HFFc6 (cell line): ENCODE measurements around the gene LGALS9. TPM values are rescaled to one million over a fixed set of nuclear protein-coding genes. Genes with fewer than 3 reads are reported as not detected.

Experiments
- DNase-seq: peaks from one replicate; pipeline ENCODE4 v3.0.0-alpha.2; 2018
- H3K27ac Mint-ChIP-seq: 2 replicates; pipeline ENCODE4 v1.8.0; 2020; ENCODE audit warnings: mild to moderate bottlenecking, mixed read lengths
- H3K27me3 Mint-ChIP-seq: 2 replicates; pipeline ENCODE4 v1.8.0; 2021; ENCODE audit warnings: mild to moderate bottlenecking, moderate library complexity, mixed read lengths; ENCODE audit not compliant: insufficient read depth
- H3K36me3 Mint-ChIP-seq: 2 replicates; pipeline ENCODE4 v1.8.0; 2021; ENCODE audit warnings: low read depth, mixed read lengths
- H3K4me1 Mint-ChIP-seq: 2 replicates; pipeline ENCODE4 v1.8.0; 2020; ENCODE audit warnings: low read depth, mixed read lengths
- H3K4me3 Mint-ChIP-seq: 2 replicates; pipeline ENCODE4 v1.8.0; 2020; ENCODE audit warnings: mild to moderate bottlenecking, moderate library complexity, mixed read lengths
- H3K9me3 Mint-ChIP-seq: 2 replicates; pipeline ENCODE4 v1.8.0; 2020; ENCODE audit warnings: mild to moderate bottlenecking, mixed read lengths
- CTCF ChIP-seq: fragments of 200-600 bp; sonication (generic); IDR thresholded peaks from 2 replicates; pipeline ENCODE4 v1.5.0; 2021; ENCODE audit warnings: antibody characterized with exemption, mild to moderate bottlenecking
- total RNA-seq, 6 experiments: library from RNA; stranded (reverse); fragmentation: NEBNext Ultra II Directional; extraction: Animal tissue kit (Norgen Biotek cat#: 25700); gene quantifications; 2 replicates in 1 of 6; 3 replicates in 5 of 6; pipeline ENCODE4 v1.2.3, GENCODE V29; 2021

Gene LGALS9
- total RNA-seq, 6 experiments from 2014 or later = 0.17 TPM; not detected in 4

GRCh38 chr17:27595208-27595607 is 35.8 kb upstream of the LGALS9 start:
- Mint-ChIP-seq H3K27me3 (peaks cover 3% of the 10 kb centered on the region), H3K4me1 (no peaks in the 10 kb centered on the region), H3K27ac (no peak overlapping the region), H3K4me3 (no peak overlapping the region), H3K36me3 (no peaks in the 10 kb centered on the region), H3K9me3 (no peaks in the 10 kb centered on the region)
- DNase-seq = no peak
- no peak for TF ChIP-seq CTCF

- DNase-seq = no peak
- H3K4me1 Mint-ChIP-seq = no peaks in the 10 kb centered on the region
- H3K4me3 Mint-ChIP-seq = no peak overlapping the region
- no peak for TF ChIP-seq CTCF
- H3K9me3 Mint-ChIP-seq = no peaks in the 10 kb centered on the region
- H3K27me3 Mint-ChIP-seq = peaks cover 3% of the 10 kb centered on the region
- no peak overlapping the region for H3K27ac Mint-ChIP-seq
- H3K36me3 Mint-ChIP-seq = no peaks in the 10 kb centered on the region
Measured at GRCh38 chr17:27596096-27596495, 34.9 kb upstream of the LGALS9 start.

- no peaks in the 10 kb centered on the region for H3K9me3 Mint-ChIP-seq
- DNase-seq = no peak
- no peaks in the 10 kb centered on the region for H3K36me3 Mint-ChIP-seq
- peaks cover 3% of the 10 kb centered on the region for H3K27me3 Mint-ChIP-seq
- TF ChIP-seq CTCF = no peak
- no peaks in the 10 kb centered on the region for H3K4me1 Mint-ChIP-seq
- no peak overlapping the region for H3K4me3 Mint-ChIP-seq
- H3K27ac Mint-ChIP-seq = no peak overlapping the region
Measured at GRCh38 chr17:27596566-27597187, 34.3 kb upstream of the LGALS9 start.

GRCh38 chr17:27597188-27597580 is 33.8 kb upstream of the LGALS9 start:
- no peak for TF ChIP-seq CTCF
- H3K9me3 Mint-ChIP-seq = no peaks in the 10 kb centered on the region
- H3K4me3 Mint-ChIP-seq = no peak overlapping the region
- H3K27ac Mint-ChIP-seq = no peak overlapping the region
- H3K27me3 Mint-ChIP-seq = peaks cover 3% of the 10 kb centered on the region
- no peak for DNase-seq
- H3K4me1 Mint-ChIP-seq = no peaks in the 10 kb centered on the region
- H3K36me3 Mint-ChIP-seq = no peaks in the 10 kb centered on the region

- no peak for DNase-seq
- Mint-ChIP-seq H3K4me3 (no peak overlapping the region), H3K36me3 (no peaks in the 10 kb centered on the region), H3K27me3 (peaks cover 3% of the 10 kb centered on the region), H3K9me3 (no peaks in the 10 kb centered on the region), H3K27ac (no peak overlapping the region), H3K4me1 (no peaks in the 10 kb centered on the region)
- TF ChIP-seq CTCF = no peak
Measured at GRCh38 chr17:27597783-27598320, 33.1 kb upstream of the LGALS9 start.
